K562 treated with DMSO at 1 percent for 4 hours (cell line): ENCODE data around the gene ACSS1. TPM values are rescaled to one million over a fixed set of nuclear protein-coding genes. Genes with fewer than 3 reads are reported as not detected.

Experiments used
- total RNA-seq: library from RNA; unstranded; fragments of 300-600 nt; gene quantifications from 2 replicates; pipeline ENCODE4 v1.2.3, GENCODE V29; 2022; ENCODE audit not compliant: insufficient read depth

Gene ACSS1
- total RNA-seq: not detected in 2 replicates

GRCh38 chr20:25058051-25058846 is at the start of gene ACSS1:
Gene ACSS1, minus strand, starts transcription at chr20:25058139. Its CDS starts 37 bp downstream, at chr20:25058102.

GRCh38 chr20:25081730-25082497 is 24.0 kb upstream of the ACSS1 start, which contains the start of gene VSX1:
Gene VSX1, minus strand, starts transcription at chr20:25082141. Its CDS starts 45 bp downstream, at chr20:25082096.

GRCh38 chr20:24992487-24993205 is 65.3 kb downstream of the ACSS1 start, which contains the start of gene APMAP:
Gene APMAP, minus strand, starts transcription at chr20:24992751. Its CDS starts 63 bp downstream, at chr20:24992688.

Other genes starting within 250 kb of the ACSS1 start
- 2.8 TPM in 1 of 2 replicates, not detected in the other for gene CST7, start 108.9 kb downstream of the ACSS1 start, total RNA-seq
- gene APMAP, start 65.4 kb downstream of the ACSS1 start, total RNA-seq: 15.8 and 16.6 TPM in 2 replicates
- gene VSX1, start 24.0 kb upstream of the ACSS1 start, total RNA-seq: not detected in 2 replicates
- 21.0 and 30.2 TPM in 2 replicates for gene ENTPD6, start 137.6 kb upstream of the ACSS1 start, total RNA-seq
- gene PYGB, start 189.9 kb upstream of the ACSS1 start, total RNA-seq: 27.1 and 31.0 TPM in 2 replicates